Measurements from ENCODE around the gene IMPA2. TPM values are rescaled to one million over a fixed set of nuclear protein-coding genes. Genes with fewer than 3 reads are reported as not detected.

IMPA2 gene
- total and polyA plus RNA-seq, 2 of the 13 experiments (the other 11 are each of a cell fraction or from before 2014, with no cell fraction given): 37.8 to 71.8 TPM

DNA sequence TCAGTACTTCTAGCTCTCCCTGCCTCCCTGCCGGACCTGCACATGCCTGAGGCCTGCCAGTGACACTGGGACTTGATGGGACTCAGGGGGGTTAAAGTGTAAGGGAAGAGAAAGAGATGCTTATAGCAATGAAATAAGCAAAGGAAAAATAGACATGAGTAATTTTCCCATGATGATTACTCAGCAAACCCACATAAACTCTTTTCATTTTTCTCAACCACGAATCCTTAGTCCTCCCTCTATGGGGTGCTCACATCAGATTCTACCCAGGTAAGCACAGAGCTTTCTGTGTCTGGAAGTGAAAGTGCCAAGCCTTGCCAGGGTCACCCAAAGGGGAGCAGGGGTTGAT, 67.5 kb downstream of the IMPA2 start:
- DNase-seq (ENCODE audit: low spot score) (no peak), ATAC-seq (no peak), FAIRE-seq (no peak)
- no peak overlapping the region for H3K4me2 ChIP-seq (ENCODE audit: low read depth, low read length)
- no peak overlapping the region for H3K27ac ChIP-seq (ENCODE audit: extremely low read length, insufficient read depth, low read length)
- 3% methylated on average over 2 of the region's 2 CpGs for WGBS (ENCODE audit: low lambda C conversion rate)
- ChIA-PET CTCF (ENCODE audit: low intra/inter-chr PET ratio, low total read pairs) (no interaction called here), POLR2A (no interaction called here)
- H3K4me3 ChIP-seq (replicated peaks in 1 of 3; ENCODE audit: insufficient read depth in 1 of 3, low read depth in 2 of 3, low read length in 3 of 3): no peak overlapping the region
- no TSS peak for BruUV-seq (replicated peaks)
- H3K4me1 ChIP-seq (ENCODE audit: insufficient read depth, low read length): peaks cover 13% of the 10 kb centered on the region
- H3K36me3 ChIP-seq (replicated peaks in 1 of 2; ENCODE audit: control insufficient read depth in 1 of 2, insufficient read depth in 2 of 2, low read length in 2 of 2): no peaks in the 10 kb centered on the region
- no peaks in the 10 kb centered on the region for H3K9me3 ChIP-seq (ENCODE audit: low read length)
- H2AFZ ChIP-seq (ENCODE audit: low read length): no peak overlapping the region
- intact Hi-C loops (cut with micrococcal nuclease; ENCODE audit: unreplicated experiment) (no loop called here), in situ Hi-C loops (cut with HindIII; ENCODE audit: extremely low pct_ligation_motif_present, low pct_unique_long_range_greater_than_20kb) (loop anchor here (10.0 kb wide), 1 partner anchor 394 kb away; no protein-coding TSS in a partner anchor)
- H3K9ac ChIP-seq (ENCODE audit: insufficient read depth, low read depth, low read length): no peak overlapping the region
- no peaks in the 10 kb centered on the region for H3K79me2 ChIP-seq (ENCODE audit: insufficient read depth, low read length)
- H4K20me1 ChIP-seq (ENCODE audit: insufficient read depth, low read length): no peaks in the 10 kb centered on the region
- H3K27me3 ChIP-seq (ENCODE audit: control insufficient read depth in 1 of 2, insufficient read depth in 2 of 2, low read length in 2 of 2): peaks cover 2 to 21% of the 10 kb centered on the region in 2 experiments; a peak in 3 of 5 replicates
- no peak for TF ChIP-seq ZNF782 (CRISPR knock-in tag; IDR thresholded peaks at IDR 0.05; ENCODE audit: borderline replicate concordance)
- TF ChIP-seq SALL1 (CRISPR knock-in tag; IDR thresholded peaks at IDR 0.05): no peak
- TF ChIP-seq RFXANK (CRISPR knock-in tag; IDR thresholded peaks at IDR 0.05): no peak
- no peak for TF ChIP-seq ZKSCAN5 (CRISPR knock-in tag; IDR thresholded peaks at IDR 0.05)
- TF ChIP-seq, protein P1, sequence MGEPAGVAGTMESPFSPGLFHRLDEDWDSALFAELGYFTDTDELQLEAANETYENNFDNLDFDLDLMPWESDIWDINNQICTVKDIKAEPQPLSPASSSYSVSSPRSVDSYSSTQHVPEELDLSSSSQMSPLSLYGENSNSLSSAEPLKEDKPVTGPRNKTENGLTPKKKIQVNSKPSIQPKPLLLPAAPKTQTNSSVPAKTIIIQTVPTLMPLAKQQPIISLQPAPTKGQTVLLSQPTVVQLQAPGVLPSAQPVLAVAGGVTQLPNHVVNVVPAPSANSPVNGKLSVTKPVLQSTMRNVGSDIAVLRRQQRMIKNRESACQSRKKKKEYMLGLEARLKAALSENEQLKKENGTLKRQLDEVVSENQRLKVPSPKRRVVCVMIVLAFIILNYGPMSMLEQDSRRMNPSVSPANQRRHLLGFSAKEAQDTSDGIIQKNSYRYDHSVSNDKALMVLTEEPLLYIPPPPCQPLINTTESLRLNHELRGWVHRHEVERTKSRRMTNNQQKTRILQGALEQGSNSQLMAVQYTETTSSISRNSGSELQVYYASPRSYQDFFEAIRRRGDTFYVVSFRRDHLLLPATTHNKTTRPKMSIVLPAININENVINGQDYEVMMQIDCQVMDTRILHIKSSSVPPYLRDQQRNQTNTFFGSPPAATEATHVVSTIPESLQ (CRISPR knock-in tag; conservative IDR thresholded peaks at IDR 0.05): no peak
- TF ChIP-seq FOXJ3 (CRISPR knock-in tag; IDR thresholded peaks at IDR 0.05; ENCODE audit: borderline replicate concordance): no peak
- no peak for TF ChIP-seq NR2F6 (IDR thresholded peaks at IDR 0.05)
- TF ChIP-seq NR2F6 (CRISPR knock-in tag; IDR thresholded peaks at IDR 0.05): no peak
- no peak for TF ChIP-seq KMT2B (CRISPR knock-in tag; IDR thresholded peaks at IDR 0.05)
- TF ChIP-seq POLR2AphosphoS5 (IDR thresholded peaks at IDR 0.05; ENCODE audit: low read depth, low read length): no peak
- TF ChIP-seq, protein P2, sequence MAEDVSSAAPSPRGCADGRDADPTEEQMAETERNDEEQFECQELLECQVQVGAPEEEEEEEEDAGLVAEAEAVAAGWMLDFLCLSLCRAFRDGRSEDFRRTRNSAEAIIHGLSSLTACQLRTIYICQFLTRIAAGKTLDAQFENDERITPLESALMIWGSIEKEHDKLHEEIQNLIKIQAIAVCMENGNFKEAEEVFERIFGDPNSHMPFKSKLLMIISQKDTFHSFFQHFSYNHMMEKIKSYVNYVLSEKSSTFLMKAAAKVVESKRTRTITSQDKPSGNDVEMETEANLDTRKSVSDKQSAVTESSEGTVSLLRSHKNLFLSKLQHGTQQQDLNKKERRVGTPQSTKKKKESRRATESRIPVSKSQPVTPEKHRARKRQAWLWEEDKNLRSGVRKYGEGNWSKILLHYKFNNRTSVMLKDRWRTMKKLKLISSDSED (CRISPR knock-in tag; IDR thresholded peaks at IDR 0.05): no peak
- no peak for TF ChIP-seq ZNF558 (CRISPR knock-in tag; IDR thresholded peaks at IDR 0.05; ENCODE audit: borderline replicate concordance)
- TF ChIP-seq NFIC (IDR thresholded peaks at IDR 0.05; ENCODE audit: low read length): no peak
- no peak for TF ChIP-seq HOXA9 (CRISPR knock-in tag; IDR thresholded peaks at IDR 0.05; ENCODE audit: borderline replicate concordance)
- TF ChIP-seq CCAR2 (optimal IDR thresholded peaks at IDR 0.05; ENCODE audit: low read depth, low read length): no peak
- TF ChIP-seq ZNF549 (CRISPR knock-in tag; IDR thresholded peaks at IDR 0.05): no peak
- TF ChIP-seq, protein P3, sequence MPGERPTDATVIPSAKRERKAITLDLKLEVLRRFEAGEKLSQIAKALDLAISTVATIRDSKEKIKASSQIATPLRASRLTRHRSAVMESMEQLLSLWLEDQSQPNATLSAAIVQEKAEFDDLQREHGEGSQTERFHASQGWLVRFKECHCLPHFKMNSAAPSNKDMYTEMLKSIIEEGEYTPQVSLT (CRISPR knock-in tag; IDR thresholded peaks at IDR 0.05; ENCODE audit: borderline replicate concordance, low read depth): no peak
- no peak for TF ChIP-seq MED1 (CRISPR knock-in tag; IDR thresholded peaks at IDR 0.05)
- TF ChIP-seq NFE2 (CRISPR knock-in tag; IDR thresholded peaks at IDR 0.05): no peak

All from HepG2 (cell line).